Anterior cingulate cortex (tissue), 58 donors: Measurements from ENCODE around the gene MAN1C1.
A peak's percentile ranks its signal among the peaks of the same experiment; 100 is the strongest.
"Not testable (repeated sequence)": the region's sequence is repeated elsewhere in the genome, so short reads cannot be mapped to it uniquely, and the experiment has no call there.

Experiments used
- DNase-seq, 58 donors: peaks; one replicate each; lab custom pipeline; 2025; lab: John Stamatoyannopoulos, UW

The MAN1C1 gene

DNA sequence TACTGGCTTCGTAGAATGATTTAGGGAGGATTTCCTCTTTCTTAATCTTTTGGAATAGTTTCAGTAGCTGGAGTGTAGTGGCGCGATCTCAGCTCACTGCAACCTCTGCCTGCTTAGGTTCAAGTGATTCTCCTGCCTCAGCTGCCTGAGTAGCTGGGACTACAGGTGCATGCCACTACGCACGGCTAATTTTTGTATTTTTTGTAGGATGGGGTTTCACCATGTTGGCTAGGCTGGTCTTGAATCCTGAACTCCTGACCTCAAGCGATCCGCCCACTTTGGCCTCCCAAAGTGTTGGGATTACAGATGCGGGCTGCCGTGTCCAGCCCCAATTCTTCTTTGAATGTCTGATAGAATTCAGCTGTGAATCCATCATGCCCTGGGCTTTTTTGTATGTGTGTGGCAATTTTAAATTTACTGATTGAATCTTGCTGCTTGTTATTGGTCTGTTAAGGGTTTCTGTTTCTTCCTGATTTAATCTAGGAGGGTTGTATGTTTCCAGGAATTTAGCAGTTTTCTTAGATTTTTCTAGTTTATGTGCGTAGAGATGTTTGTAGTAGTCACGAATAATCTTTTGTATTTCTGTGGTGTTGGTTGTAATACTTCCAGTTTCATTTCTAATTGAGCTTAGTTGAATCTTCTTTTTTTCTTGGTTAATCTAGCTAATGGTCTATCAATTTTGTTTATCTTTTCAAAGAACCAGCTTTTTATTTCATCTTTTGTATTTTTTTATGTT, 15.3 kb downstream of the MAN1C1 start:
- DNase-seq: no peak

DNA sequence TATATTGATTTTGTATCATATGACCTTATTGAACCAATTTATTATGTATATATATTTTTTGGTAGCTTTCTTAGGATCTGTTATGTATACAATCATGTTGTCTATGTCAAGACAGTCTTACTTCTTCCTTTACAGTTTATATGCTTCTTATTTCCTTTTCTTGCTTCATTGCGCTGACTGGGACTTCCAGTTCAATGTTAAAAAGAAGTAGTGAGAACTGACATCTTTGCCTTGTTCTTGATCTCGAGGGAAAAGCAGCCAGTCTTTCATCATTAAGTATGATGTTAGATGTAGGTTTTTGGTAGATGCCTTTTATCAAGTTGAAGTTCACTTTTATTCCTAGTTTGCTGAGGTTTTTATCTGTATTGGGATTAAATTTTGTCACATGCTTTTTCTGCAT, 17.5 kb downstream of the MAN1C1 start:
- DNase-seq: no peak

DNA sequence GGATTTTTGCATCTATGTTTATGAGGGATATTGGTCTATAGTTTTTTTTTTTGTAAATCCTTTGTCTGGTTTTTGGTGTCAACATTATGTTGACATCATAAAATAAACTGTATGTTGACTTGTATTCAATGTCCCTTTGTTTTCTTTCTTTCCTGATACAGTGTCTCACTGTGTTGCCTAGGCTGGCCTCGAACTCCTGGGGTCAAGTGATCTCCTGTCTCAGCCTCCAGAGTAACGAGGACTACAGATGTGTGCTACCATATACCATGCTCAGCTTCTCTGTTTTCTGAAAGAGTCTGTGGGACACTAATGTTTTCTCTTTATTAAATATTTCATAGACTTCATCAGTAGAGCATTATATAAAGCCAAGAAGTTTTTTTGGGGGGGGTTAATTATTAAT, 18.3 kb downstream of the MAN1C1 start:
- DNase-seq: no peak

DNA sequence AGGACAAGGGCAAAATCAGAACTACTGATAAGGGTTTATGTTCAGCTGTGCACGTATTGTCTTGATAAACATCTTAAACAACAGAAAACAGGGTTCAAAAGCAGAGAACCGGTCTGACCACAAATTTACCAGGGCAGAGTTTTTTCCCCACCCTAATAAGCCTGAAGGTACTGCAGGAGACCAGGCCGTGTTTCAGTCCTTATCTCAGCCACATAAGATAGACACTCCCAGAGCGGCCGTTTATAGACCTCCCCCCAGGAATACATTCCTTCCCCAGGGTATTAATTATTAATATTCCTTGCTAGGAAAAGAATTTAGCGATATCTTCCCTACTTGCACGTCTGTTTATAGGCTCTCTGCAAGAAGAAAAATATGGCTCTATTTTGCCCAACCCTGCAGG, 19.6 kb downstream of the MAN1C1 start:
- DNase-seq: not testable (repeated sequence)

DNA sequence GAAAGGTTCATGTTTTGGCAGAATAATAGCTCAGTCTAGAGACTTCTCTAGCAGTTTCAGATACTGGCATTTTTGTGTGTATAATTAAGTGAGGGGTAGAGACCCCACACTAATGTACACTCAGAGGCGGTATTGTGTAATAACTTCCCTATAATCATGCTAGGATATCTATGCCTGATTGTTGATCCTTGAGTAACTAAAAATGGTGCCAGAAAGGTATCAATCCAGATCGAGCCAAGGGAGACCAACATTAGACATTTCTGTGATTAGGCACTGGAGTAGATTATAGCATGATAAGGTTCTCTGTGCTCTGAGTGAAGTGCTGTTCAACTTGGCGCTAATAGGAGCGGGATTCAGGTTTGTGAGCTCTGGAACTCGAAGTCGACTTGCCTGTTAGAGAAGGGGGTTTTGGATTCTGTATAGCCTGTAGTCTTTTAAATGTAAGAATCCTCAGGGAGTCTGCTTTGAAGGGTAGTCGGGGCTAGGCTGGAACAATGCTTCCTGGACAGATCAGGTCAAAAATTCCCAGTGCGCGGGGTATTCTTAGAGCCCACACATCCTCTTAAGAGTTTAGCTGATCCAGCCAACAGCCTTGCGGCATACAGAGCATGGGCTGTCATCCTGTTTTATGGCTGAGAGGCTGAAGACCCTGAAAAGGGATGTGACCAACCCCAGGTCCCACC, 24.2 kb downstream of the MAN1C1 start:
- DNase-seq: no peak

DNA sequence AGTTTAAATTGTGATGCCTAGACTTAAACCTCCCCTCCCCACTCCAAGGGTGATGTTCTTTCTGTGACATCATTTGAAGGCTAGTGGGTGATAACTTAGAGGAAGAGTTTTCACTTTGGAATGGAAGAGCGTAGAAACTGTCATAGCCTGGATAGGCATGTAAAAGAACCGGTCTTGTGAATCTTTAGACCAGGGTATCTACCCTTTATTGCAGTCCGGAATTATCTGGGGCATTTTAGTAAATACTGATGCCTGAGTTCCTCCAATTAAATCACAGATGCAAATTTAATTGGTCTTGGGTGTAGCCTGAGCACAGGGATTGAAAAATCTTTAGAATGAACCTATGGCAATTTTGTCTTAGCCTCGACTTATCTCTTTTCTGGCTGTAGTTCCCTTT, 24.7 kb downstream of the MAN1C1 start:
- DNase-seq: no peak

DNA sequence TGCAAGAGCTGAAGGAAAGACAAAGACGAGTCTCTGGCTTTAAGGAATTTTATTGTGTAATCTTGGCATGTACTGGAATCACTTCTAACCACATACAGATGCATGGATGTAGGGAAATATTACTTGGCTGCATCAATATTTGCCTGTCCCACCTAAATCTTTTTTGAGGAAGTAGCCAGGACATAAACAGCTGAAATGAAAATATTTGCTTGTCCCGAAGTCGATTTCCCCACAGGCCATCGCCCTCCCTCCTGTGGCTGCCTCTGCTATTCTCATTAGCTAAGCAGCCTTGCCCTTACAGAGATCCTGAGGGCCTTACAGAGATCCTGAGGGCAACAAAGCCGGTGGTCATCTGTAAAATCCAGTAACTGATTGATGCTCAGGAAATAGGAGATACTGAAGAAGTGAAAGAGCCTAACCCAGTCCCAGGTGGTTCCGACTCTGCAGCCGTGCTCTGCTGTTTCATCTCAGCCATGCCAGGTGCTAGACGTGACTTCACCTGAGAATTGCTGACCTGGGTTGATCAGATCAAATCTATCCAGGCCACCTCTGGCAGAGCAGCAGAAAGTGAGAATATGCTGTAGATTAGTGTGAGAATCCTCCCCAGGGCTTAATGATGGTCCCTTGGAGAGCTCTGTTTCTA, 25.5 kb downstream of the MAN1C1 start:
- DNase-seq: no peak

DNA sequence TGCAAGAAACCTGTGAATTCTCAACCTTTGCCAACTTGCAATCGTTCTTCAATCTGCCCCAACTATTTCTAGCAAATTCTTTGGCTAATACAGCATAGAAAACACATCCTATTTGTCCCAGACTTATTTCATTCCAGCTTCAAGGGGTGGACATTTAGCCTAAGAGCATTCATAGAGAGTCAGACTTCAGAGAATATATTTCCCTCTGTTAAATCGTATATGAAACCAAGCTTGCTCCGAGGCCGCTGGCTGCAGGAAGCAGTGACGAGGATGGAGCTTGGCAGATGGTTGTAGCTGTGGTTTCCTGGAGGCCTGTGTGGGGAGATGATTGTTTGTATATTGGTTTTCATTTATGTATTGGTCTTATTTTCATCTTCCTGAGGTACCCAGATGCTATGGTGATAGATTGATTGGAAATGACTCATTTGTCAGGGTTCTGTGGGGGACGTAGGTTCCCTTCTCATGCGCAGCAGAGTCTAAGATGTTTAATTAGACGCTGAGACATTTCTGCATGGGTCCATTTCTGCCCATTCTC, 26.1 kb downstream of the MAN1C1 start:
- peak in 2 of 58 donors; percentile 13 to 14 for DNase-seq

DNA sequence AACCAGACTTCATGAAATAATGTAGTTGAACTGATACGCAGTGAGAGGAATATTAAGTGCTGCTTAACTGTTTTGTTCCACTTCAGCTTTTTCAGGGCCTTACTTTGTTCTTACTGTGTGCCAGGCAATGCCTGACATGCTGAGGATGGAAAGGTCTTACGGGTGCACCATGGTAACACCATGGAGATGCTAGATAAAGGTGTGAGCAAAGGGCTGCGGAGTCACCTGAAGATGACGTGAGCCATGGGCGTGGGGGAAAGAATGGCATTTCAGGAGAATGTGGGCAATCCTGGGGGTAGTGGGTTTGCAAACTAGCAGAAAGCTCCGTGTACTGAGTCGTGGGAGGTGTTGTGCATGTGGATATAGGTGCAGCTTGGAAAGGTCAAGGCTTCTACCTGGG, 27.3 kb downstream of the MAN1C1 start:
- no peak for DNase-seq

DNA sequence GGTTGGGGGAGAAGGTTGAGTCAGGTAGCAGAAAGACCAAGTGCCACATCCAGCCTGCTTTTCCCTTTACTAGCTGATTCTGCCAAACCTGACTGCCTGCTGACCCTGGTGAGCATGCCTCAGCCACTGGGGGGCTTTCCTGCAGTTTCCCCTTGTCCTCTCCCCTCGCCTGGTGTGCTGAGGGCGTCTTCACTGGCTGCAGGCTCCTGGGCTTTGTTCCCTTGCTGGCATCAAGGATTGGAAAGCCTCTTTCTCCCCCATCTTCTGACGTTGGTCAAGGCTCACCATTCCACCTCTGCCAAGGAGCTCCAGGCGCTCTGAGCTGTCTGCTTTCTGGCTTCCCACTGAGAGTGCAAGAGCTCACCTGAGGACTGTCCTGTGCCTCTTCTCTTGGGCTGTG, 28.4 kb downstream of the MAN1C1 start:
- no peak for DNase-seq

DNA sequence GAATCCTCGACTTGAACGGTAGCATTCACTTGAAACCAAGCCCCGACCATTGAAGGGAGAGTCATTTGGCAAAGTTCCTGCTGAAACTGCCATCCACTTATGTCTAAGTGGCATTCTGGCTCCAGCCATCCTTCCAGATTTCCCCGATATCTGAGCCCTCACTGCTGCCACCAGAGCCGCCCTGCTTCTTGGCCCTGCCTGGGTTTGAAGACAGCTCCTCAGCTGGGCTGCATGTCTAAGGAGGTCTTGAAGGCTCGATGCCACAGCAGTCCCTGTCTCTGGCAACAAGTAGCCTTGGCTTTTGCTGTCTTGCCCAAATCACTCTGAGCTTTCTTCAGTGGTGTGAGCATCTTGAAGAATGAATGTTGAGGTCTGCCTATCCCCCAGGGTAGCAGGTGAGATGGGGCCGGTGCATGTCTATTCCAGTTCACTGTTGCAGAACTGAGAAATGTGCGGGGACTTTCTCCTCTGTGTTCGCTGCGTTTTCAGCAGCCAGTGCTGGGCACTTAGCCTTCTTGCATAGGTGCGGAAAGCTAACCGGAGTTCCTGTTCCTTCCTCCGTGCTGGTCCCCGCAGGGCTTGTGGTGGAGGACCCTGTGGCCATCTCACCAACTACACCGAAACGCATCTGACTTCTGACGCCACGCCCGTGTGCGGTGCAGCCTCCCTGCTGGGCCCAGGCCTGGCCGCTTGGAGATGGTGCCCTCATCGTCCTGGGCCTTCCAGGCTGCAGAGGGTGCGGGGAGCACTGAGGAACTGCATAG, 29.2 kb downstream of the MAN1C1 start:
- no peak for DNase-seq

DNA sequence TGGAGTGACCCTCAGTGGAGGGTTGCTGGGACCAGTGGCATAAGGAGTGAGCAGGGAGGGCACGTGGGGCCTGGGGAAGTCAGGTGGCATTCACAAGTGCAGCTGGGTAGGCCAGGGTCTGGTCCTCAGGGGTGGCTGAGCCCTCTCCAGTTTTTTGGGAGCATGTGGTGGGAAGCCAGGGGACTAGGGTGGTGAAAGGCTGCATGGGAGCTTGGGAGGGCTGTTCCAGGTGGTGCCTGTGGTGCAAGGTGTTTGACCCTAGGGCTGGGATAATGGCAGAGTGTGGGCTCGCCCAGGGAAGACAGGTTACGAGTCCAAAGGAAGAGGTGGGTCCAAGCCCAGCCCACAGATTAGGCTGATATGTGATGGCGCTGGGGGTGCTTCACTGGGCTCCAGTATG, 30.5 kb downstream of the MAN1C1 start:
- no peak for DNase-seq

DNA sequence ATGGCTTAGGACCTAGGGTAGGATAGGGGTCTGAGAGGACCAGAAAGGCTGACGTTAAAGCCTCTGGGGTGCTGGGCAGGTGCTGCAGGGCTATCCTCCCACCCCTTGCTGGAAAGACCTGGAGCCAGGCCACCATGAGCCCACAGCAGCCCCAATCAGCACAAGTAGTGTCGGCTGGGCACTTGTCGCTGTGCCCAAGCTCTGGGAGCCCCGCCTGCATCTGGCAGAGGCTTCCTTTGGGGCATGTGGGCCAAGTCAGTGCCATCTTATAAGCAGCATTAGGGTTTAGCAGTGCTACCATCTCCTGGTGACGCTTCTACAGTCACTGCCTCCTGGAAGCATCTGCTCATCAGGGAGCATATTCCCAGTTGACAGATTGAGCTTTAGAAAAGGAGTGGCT, 31.3 kb downstream of the MAN1C1 start:
- peak in 1 of 58 donors; percentile 21 for DNase-seq

DNA sequence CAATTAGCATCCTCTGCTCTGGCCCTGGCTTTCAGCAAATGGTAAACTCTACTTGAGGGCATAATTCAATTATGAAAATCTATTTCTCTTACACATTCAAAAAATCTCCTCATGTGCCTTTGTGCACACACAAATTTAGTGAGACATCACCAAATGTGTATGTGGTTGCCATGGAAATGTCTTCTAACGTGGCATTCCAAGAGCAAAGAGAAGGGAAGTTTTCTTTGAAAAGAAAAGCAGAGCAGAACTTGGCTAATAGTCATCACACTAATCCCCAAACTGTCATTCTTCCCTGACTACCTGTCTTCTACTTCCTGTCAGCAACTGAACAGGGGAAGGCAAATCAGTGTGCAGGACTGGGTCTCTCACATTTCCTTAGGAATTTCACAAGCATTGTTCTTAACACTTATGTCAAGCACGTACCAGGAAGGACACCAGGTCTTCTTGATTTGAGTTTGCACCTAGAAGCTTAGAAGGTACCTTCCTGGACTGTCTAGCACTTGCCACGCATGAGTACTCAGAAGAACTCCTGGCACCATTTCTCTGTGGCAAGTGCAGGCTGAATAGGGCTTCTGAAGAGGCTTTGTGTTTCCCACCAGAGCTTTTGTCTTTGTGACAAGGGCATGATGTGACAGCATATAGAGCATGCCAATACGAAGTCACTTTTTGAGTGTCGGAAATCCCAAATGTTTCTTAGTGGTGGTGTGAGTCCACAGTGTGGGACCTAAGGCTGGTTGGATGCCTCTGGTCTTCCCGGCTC, 32.3 kb downstream of the MAN1C1 start:
- DNase-seq: peak in 7 of 58 donors; percentile 8 to 44 (median 24)

DNA sequence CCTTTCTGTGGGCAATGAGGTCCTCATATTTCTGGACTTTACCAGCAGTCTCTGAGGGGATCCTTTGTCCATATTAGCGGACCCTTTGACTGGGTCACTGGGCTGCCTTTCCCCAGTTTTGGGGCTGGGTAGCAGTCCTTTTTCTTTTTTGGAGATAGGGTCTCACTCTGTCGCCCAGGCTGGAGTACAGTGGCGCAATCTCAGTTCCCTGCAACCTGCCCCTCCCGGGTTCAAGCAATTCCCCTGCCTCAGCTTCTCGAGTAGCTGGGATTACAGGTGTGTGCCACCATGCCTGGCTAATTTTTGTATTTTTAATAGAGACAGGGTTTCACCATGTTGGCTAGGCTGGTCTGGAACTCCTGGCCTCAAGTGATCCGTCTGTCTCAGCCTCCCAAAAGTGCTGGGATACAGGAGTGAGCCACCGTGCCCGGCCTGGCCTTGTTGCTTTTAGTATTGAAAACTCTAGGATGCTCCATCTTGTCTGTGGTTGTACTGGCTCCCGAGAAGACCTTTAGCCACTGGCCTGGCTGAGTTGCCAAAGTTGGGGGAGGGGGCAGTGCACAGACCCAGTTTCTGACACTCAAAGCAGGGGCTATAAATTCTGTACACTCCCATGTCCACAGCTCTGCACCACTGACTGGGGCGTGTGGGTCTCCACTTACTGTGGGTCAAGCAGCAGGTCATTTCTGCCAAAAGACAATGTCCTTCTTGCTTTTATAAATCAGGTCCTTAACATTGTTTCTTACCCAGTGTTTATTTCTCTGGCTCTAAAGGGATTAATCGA, 33.1 kb downstream of the MAN1C1 start:
- no peak for DNase-seq

DNA sequence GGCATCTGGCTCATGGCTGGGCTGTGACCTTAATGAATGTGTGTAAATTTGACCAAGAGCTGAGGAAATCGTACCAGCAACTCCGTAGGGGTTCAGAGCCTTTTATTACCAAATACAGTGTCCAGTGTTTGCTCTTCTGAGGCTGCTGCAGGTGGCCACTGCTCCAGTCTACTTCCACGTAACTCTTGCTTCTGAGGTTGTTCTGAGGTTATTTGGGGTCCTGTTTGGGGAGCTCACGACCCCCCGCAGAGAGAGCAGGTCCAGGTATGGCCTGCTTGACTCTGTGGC, 33.6 kb downstream of the MAN1C1 start:
- DNase-seq: no peak

DNA sequence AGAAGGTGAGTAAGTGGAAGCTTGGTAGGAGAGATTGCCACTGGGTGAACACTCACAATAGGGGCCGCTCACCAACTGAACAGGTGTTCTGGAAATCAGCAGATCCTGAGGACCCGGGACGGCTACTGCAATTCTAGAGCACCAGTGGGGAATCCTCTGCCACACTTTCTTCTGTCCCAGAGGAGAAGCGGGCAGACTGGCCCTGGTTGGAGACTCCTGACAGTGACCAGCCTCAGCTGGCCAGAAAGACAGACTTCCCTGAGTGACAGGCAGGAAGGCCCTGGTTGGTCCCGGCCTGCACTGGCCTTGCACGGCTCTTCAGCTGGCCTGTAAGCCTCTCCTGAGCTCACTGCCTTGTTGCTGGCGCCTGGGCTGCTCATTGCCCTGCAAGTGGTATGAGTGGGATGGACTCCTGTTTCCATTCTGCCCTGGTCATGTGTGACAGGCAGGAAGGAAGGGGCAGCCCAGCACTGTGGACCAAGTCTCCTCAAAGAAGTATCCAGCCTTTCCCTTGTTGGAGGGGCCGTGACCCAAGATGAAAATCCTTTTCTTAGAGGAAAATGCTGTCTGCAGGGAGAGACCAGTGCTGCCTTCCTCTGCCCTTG, 34.5 kb downstream of the MAN1C1 start:
- no peak for DNase-seq

DNA sequence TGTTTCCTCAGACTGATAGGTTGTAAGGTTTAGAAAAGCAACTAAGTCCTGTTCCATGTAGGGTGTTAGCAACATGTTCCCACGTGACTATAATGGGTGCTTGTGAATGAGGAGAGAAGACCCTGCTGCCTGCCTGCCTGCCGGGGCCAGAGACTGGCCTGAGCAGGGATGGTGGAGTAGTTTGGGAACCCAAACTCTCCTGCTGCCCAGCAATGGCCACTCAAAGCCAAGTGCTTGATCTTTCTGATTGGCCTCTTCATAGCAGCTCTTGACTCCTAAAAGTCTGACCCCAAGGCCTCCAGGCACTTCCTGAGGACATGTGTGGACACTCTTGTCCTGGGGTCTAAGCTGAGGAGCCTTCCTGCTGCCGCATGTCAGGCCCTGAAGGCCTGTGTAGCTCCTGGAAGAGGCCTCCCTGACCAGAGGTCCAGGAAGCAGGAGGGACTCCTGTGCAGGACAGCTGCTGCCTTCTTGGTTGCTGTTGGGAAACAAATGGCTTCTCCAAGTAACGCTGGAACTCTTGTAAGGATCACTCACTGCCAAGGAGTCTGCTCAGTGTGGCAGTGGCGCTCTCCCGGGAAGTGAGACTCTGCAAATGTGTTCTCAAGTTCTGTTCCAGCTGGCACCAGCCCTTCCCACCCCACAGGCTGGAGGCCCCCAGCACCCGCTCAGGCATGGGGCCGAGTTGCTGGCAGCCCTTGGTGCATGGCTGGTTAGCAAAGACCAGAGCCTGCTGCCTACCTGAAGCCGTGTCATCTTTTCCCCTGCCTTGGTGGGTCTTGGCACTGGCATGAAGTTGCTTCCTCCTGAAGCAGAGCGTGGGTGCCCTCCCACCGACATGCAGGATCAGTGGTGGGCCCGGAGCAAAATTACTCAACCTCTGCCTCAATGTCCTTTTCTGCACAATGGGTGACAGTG, 35.5 kb downstream of the MAN1C1 start:
- DNase-seq: peak in 42 of 58 donors; percentile 8 to 84 (median 49)
